ENCODE measurements around the gene ZNF862. TPM values are rescaled to one million over a fixed set of nuclear protein-coding genes. Genes with fewer than 3 reads are reported as not detected.
"Not testable (repeated sequence)": the region's sequence is repeated elsewhere in the genome, so short reads cannot be mapped to it uniquely, and the experiment has no call there.

Gene ZNF862
- total RNA-seq, 1 donor from 2014 or later = 19.3 TPM

GRCh38 chr7:149890715-149891114 lies 52.5 kb downstream of the ZNF862 start:
- H3K9me3 Mint-ChIP-seq; H3K27ac Mint-ChIP-seq; H3K4me1 Mint-ChIP-seq (ENCODE audit: low read depth); H3K27me3 Mint-ChIP-seq (ENCODE audit: insufficient read depth); DNase-seq (ENCODE audit: low spot score); H3K4me3 Mint-ChIP-seq; H3K36me3 Mint-ChIP-seq (ENCODE audit: low read depth); intact Hi-C loops (cut with micrococcal nuclease): not testable (repeated sequence)

- H3K4me1 Mint-ChIP-seq (ENCODE audit: low read depth); H3K4me3 Mint-ChIP-seq; H3K36me3 Mint-ChIP-seq (ENCODE audit: low read depth); H3K27me3 Mint-ChIP-seq (ENCODE audit: insufficient read depth); H3K9me3 Mint-ChIP-seq; intact Hi-C loops (cut with micrococcal nuclease); DNase-seq (ENCODE audit: low spot score); H3K27ac Mint-ChIP-seq: not testable (repeated sequence)
These were observed 56.8 kb downstream of the ZNF862 start for GRCh38 chr7:149894957-149895356.

GRCh38 chr7:149907776-149908376 lies 69.7 kb downstream of the ZNF862 start:
- H3K27me3 Mint-ChIP-seq (ENCODE audit: insufficient read depth); H3K27ac Mint-ChIP-seq; DNase-seq (ENCODE audit: low spot score); intact Hi-C loops (cut with micrococcal nuclease); H3K9me3 Mint-ChIP-seq; H3K36me3 Mint-ChIP-seq (ENCODE audit: low read depth); H3K4me1 Mint-ChIP-seq (ENCODE audit: low read depth); H3K4me3 Mint-ChIP-seq: not testable (repeated sequence)

- H3K27me3 Mint-ChIP-seq (ENCODE audit: insufficient read depth); intact Hi-C loops (cut with micrococcal nuclease); H3K36me3 Mint-ChIP-seq (ENCODE audit: low read depth); H3K4me3 Mint-ChIP-seq; H3K9me3 Mint-ChIP-seq; H3K4me1 Mint-ChIP-seq (ENCODE audit: low read depth); DNase-seq (ENCODE audit: low spot score); H3K27ac Mint-ChIP-seq: not testable (repeated sequence)
These were observed 72.0 kb downstream of the ZNF862 start for GRCh38 chr7:149910219-149910618.

GRCh38 chr7:149912126-149912525 lies 74.0 kb downstream of the ZNF862 start:
- H3K36me3 Mint-ChIP-seq (ENCODE audit: low read depth); H3K27ac Mint-ChIP-seq; H3K9me3 Mint-ChIP-seq; H3K4me1 Mint-ChIP-seq (ENCODE audit: low read depth); DNase-seq (ENCODE audit: low spot score); H3K4me3 Mint-ChIP-seq; intact Hi-C loops (cut with micrococcal nuclease); H3K27me3 Mint-ChIP-seq (ENCODE audit: insufficient read depth): not testable (repeated sequence)

Other genes with a start within 250 kb of the ZNF862 start
- gene ZNF467, start 64.8 kb upstream of the ZNF862 start, total RNA-seq = 0.10 TPM in 2 replicates
- gene ATP6V0E2, start 35.6 kb downstream of the ZNF862 start, total RNA-seq = 47.5 and 51.2 TPM in 2 replicates

Data from activated T-helper 1 cell treated with anti-CD3 and anti-CD28 coated beads, Interleukin-12 subunit alpha, Interleukin-12 subunit beta, Interleukin-2, Interleukin-4 antibody, amounts not matched to agents 30 ng/mL and 10 ng/mL and 1 ng/mL, durations not matched to agents 14 hours and 24 hours and 36 hours (primary cell).